PC-9 (cell line): ENCODE results near the gene CALY.

Experiments
- CTCF ChIP-seq: fragments of 200-600 bp; sonication (generic); conservative IDR thresholded peaks from 2 replicates; pipeline ENCODE4 v1.6.1; 2017; ENCODE audit warnings: mixed run types, antibody characterized with exemption, mild to moderate bottlenecking, moderate library complexity
- EZH2 ChIP-seq: fragments of 200-600 bp; sonication (generic); IDR thresholded peaks from 2 replicates; pipeline ENCODE4 v1.8.0; 2017; ENCODE audit warnings: antibody characterized with exemption, low read depth

- TF ChIP-seq CTCF, result no peak
- no peak for TF ChIP-seq EZH2
These were observed 21.8 kb downstream of the CALY start for GRCh38 chr10:133314911-133315310.
